Measurements from ENCODE around the gene GRIK3.
"Not testable (repeated sequence)": the region's sequence is repeated elsewhere in the genome, so short reads cannot be mapped to it uniquely, and the experiment has no call there.

The GRIK3 gene

DNA sequence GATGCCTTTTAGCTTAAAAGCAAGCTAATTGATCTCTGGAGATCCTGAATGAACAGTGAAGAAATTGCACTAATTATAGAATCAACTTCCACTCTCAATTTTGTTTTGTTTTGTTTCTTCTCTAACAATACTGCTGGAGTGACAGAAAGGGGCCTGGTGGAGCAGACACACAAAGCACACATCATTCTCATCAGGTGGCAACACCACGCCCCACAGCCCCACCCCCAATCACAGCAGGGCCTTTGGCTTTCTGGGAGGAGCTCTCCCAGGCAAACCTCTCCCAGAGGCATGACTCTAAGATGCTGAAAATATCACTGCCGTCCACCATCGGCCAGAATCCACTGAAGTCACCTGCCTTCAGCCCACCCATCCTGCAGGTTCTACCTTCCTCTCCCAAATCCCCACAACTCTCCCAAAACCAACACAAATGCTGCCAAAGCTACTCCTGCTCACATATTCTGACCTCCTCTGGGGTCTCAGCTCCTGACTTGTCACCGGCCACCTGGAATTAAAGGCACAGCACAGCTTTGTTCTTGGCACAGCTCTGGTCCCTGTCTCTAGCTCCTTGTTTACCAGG, 120.7 kb downstream of the GRIK3 start:
- no peak for TF ChIP-seq POLR2A (IDR thresholded peaks at IDR 0.05; ENCODE audit: low read depth, low read length)

DNA sequence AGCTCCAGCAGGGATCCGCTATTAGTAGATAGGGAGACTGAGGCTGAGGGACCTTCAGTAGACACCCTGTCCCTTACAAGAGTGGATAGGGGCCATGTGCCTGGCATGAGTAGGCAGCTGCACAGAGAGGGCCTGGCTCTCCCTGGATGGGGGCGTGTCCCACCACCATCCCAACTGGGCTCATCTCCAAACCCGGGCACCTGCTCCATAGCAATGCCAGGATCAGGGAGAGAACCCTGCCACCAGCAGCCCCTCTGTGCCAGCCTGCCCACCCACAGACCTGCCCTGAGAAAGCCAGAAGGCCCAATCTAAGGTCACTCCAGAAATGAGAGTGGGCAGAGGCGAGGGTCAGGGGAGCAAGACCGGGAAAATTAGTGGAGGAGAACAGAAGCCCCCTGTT, 121.3 kb downstream of the GRIK3 start:
- FAIRE-seq: no peak
- no peak for DNase-seq (ENCODE audit: insufficient read length, low spot score)
- TF ChIP-seq POLR2A (IDR thresholded peaks at IDR 0.05; ENCODE audit: low read depth, low read length): no peak

More for the DNA sequence above, 120.7 kb downstream of the GRIK3 start:
- FAIRE-seq (no peak), DNase-seq (ENCODE audit: insufficient read length, low spot score) (no peak)

DNA sequence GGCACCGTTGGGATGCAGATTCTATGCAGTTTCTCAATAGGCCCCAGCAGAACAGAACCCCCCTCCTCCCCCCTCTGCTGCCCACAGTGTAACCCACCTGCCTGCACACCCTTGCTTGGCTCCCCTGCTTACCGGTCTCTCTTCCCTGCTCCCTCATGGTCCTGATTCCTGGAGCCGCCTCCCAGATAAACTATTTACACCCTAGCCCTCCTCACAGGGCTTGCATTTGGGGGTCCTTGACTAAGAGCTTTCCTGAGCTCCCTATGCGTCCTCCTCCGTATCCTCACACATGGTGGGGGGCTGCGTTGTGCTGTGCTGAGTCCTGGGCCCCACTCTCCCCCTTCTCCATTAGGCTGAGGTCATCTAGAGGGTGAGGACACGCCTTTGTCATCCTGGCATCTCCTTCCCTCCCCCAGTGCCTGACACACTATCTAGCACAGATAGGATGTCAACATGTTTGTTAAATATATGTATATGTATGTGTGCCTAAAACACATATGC, 121.9 kb downstream of the GRIK3 start:
- FAIRE-seq (no peak), DNase-seq (ENCODE audit: insufficient read length, low spot score) (no peak)
- no peak for TF ChIP-seq POLR2A (IDR thresholded peaks at IDR 0.05; ENCODE audit: low read depth, low read length)

DNA sequence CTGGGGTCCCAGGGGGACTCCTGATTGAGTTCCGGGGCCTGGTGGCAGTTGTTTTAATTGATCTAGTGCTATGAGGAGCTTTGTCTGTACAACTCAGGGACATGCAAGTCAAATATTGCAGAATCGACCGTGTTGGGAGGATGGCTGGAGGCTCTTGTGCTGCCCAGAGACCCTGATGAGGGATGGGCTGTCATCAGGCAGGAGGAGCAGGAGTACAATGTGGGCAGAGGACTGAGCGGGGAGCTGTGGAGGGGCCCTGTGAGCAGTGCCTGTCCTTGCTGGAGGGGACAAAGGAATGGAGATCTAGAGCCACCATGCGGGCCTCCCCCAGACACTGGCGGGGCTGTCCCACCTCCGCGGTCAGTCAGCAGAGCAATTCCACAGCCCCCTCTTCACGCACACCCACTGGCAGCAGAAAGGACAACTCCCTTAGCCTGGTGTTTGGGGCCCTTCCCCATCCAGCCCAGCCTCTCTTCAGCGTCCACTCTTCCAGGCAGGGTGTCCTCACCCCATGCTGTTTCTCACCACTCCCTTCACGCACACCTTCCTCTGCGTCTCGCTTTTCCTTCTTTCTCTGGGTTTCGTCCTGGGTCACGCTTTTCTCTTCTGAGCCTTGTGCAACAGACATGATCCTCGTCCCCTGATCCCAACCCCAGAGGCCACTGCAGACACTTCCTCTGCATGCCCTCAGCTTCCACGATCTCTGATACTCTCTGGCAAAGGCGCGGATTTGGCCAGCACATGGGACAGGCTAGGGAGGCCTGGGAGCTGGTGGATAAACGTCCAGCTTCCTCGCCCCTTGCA, 122.6 kb downstream of the GRIK3 start:
- no peak for FAIRE-seq
- TF ChIP-seq POLR2A (IDR thresholded peaks at IDR 0.05; ENCODE audit: low read depth, low read length): no peak

DNA sequence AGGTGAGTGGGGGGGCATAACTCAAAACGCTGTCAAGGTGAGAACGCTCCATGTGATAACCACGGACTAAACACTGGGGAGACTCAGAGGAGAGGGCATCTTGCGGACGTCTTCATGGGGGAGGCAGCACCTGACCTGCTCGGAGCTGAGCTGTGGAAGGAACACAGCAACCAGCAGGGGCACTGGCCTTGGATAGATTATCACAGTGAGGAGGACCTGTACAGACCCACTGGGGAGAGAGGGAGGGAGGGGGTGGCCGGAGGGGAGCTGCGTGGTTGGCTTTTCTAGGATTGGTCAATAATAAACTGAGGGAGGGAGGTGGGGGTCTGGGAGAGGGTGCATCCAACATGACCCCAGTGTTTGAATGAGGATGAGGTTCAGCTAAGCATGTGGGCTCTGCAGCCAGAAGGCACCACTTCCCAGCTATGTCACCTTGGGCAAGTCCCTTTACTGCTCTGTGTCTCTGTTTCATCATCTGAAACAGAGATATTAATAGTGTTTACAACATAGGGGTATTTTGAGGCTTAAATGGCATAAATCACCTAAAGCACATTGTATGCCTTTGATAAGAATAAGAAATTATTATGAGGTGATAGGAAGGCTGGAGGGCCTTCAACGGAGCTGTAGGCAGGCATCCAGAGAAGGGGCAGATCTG, 123.3 kb downstream of the GRIK3 start:
- TF ChIP-seq POLR2A (IDR thresholded peaks at IDR 0.05; ENCODE audit: low read depth, low read length): no peak
- FAIRE-seq (no peak), DNase-seq (ENCODE audit: insufficient read length, low spot score) (no peak)

More for the DNA sequence above, 122.6 kb downstream of the GRIK3 start:
- no peak for DNase-seq (ENCODE audit: insufficient read length, low spot score)

DNA sequence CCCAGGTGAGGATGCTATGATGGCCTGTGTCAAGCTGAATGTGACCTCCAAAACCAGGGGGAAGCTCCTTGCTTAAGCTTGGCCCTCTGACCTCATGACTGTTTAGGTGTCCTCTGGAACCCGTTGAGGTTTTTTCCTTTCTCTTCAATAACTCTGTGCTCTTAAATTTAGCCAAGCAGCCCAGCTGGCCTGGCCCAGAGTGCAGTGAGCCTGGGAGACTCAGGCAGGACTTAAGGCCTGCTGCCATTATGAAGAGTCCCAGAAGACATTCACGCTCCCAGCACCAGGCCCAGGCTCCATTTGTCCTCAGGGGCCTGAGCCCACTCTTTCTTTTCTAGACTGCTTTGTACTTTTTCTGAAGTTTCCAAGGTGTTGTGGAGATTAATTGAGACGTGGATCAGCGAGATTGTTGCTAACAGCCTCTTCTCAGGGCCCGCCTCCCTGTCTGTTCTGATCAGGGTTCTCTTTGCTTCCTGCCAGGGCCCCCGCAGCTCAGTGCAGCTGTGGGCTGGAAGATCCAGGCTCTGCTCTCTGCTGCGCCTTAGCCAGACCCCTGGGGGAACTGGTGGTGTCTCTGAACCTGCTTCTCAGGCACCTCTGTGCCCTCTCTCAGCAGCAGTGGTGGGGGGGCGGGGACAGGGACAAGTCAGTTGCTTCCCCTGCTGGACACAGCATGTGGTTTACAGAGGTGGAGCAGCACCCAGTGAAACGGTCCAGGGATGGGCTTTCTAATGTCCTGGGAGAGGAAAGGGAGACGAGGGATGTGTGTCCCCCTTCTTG, 124.2 kb downstream of the GRIK3 start:
- DNase-seq (ENCODE audit: insufficient read length, low spot score) (no peak), FAIRE-seq (no peak)
- no peak for TF ChIP-seq POLR2A (IDR thresholded peaks at IDR 0.05; ENCODE audit: low read depth, low read length)

DNA sequence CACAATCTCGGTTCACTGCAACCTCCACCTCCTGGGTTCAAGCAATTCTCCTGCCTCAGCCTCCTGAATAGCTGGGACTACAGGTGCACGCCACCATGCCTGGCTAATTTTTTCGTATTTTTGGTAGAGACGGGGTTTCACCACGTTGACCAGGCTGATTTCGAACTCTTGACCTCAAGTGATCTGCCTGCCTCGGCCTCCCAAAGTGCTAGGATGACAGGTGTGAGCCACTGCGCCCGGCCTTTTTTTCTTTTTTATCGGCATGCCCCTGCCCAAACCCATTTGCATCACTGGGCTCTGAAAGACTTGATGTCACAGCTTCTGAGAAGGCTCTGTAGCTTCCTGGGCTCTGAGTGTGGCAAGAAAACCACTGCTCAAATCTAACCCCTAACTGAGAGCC, 125.0 kb downstream of the GRIK3 start:
- FAIRE-seq; DNase-seq (ENCODE audit: insufficient read length, low spot score): not testable (repeated sequence)

DNA sequence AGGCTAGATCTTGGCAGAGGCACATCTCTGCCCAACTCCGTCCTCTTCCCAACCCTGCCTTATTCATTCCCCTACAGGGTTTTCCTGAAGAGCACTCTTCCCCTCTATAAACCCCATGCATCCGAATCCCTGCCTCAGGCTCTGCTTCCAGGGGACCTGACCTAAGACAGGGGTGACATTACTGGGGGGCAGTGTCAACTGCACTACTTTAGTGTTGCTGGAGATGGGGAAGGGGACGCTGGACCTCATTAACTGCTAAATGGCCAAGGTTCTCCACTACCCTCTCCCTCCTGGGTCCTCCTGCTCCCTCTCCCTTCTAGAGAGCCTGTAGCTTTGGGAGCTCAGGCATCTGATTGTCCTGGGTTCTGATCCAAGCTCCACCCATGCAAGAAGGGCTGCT, 126.2 kb downstream of the GRIK3 start:
- DNase-seq (ENCODE audit: insufficient read length, low spot score) (no peak), FAIRE-seq (no peak)
- no peak for TF ChIP-seq POLR2A (IDR thresholded peaks at IDR 0.05; ENCODE audit: low read depth, low read length)

DNA sequence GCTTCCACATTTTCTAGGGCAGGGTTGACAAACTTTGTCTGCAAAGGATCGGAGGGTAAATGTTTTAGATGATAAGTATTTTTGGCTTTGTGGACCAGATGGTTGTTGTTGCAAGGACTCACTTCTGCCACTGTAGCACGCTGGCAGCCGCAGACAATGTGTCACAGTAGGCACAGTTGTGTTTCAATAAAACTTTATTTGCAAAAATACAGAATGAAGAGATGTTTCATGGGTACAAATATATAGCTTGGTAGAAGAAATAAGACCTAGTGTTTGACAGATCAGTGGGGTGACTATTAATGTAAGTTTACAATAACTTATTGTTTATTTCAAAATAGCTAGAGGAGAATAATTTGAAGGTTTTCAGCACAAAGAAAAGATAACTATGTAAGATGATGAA, 127.8 kb downstream of the GRIK3 start:
- DNase-seq (ENCODE audit: insufficient read length, low spot score): no peak
- no peak for TF ChIP-seq POLR2A (IDR thresholded peaks at IDR 0.05; ENCODE audit: low read depth, low read length)
- FAIRE-seq: no peak

DNA sequence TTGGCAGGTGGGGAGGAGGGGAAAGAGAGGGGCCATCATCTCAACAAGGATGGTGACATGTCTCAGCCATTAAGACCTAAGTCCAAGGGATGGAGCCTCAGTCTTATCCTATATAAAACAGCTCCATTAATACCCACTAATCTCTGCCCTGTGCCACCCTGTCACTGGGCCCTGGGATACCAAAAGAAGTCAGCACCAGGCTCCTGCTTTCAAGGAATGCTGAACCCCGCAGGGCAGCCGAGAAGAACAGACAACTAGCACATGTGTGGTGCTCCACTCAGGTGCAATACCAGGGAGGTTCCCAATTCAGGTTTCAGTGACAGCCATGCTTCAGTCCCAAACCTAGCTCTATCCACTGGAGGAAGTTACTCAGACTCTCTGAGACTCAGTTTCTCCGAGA, 128.4 kb downstream of the GRIK3 start:
- FAIRE-seq (no peak), DNase-seq (ENCODE audit: insufficient read length, low spot score) (no peak)
- no peak for TF ChIP-seq POLR2A (IDR thresholded peaks at IDR 0.05; ENCODE audit: low read depth, low read length)

DNA sequence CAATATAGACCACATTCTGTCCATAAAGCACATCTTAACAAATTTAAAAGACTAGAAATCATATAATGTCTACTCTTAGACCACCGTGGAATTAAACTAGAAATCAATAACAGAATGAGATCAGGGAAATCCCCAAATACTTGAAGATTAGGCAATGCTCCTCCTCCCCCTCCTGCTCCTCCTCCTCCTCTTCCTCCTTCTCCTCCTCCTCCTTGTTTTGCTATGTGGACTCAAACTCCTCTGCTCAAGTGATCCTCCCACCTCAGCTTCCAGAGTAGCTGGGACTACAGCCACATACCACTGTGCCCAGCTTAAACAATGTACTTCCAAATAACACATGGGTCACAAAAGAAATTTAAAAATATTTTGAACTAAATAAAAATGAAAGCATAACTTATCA, 134.2 kb downstream of the GRIK3 start:
- DNase-seq (ENCODE audit: insufficient read length, low spot score) (no peak), FAIRE-seq (no peak)
- TF ChIP-seq POLR2A (IDR thresholded peaks at IDR 0.05; ENCODE audit: low read depth, low read length): no peak

DNA sequence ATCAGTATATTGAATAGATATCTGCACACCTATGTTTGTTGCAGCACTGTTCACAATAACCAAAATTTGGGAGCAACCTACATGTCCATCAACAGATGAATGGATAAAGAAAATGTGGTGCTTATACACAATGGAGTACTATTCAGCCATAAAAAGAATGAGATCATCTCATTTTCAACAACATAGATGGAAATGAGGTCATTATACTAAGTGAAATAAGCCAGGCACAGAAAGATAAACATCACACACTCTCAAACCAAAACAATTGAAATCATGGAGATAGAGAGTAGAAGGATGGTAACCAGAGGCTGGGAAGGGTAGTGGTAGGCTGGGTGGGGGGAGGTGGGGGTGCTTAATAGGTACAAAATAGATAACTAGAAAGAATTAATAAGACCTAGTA, 136.5 kb downstream of the GRIK3 start:
- not testable (repeated sequence) for DNase-seq (ENCODE audit: insufficient read length, low spot score); FAIRE-seq

DNA sequence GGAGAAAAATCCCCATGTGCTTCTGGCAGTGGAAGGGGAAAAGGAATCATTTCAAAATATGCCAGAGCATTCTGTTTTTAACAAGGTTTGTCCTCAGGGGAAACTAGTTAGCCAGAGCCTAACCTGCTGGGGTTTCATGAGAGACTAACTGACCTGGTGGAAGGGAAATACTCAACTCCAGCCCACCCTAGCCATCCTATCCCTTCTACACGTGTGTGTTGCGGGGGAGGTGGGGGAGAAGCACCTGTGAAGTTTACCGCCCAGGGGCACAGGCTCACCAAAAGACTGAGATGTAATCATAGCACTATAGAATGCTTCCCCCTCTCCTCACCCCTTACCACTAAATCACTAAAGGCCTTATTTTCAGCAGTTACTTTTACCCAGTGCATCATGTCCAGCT, 139.5 kb downstream of the GRIK3 start:
- TF ChIP-seq POLR2A (IDR thresholded peaks at IDR 0.05; ENCODE audit: low read depth, low read length): no peak
- no peak for FAIRE-seq

DNA sequence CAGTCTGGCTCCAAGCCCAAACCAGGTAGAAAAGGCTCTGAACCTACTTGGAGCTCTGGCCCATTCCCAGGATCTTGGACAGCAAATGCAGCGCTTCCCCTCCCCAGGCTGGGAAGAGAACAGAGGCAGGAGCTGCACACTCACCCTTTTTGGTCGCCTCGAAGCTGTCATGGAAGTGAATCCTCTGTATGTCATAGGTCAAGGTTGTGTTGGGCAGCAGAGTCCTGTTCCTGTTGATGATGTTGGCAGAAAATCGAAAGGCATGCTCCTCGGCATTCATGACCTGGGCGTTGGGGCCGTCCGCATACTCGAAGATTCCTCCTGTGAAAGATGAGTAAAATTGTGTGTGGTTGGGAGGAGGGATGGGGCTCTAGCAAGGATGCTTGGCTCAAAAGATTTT, 143.5 kb downstream of the GRIK3 start:
- TF ChIP-seq POLR2A (IDR thresholded peaks at IDR 0.05; ENCODE audit: low read depth, low read length): no peak
- FAIRE-seq (no peak), DNase-seq (ENCODE audit: insufficient read length, low spot score) (no peak)

More for the DNA sequence above, 139.5 kb downstream of the GRIK3 start:
- no peak for DNase-seq (ENCODE audit: insufficient read length, low spot score)
